Panc1 (cell line): Measurements from ENCODE around the gene CORO2B.

ENCODE experiments used
- CTCF ChIP-seq: fragments of 450-650 bp; IDR thresholded peaks from 2 replicates; pipeline ENCODE4 v1.5.1; 2017; ENCODE audit warnings: mild to moderate bottlenecking
- POLR2AphosphoS5 ChIP-seq: IDR thresholded peaks from 2 replicates; pipeline ENCODE4 v1.6.1; 2012; ENCODE audit warnings: mild to moderate bottlenecking, low read depth, low read length, moderate library complexity
- REST ChIP-seq, 2 experiments: IDR thresholded peaks; 2 replicates each; pipeline ENCODE4 v1.6.1; 2011 to 2012; ENCODE audit warnings: low read depth in 2 of 2, control low read depth in 1 of 2, low read length in 1 of 2, mild to moderate bottlenecking in 1 of 2, moderate library complexity in 1 of 2; ENCODE audit not compliant: insufficient read depth in 1 of 2
- TCF7L2 ChIP-seq: IDR thresholded peaks from 2 replicates; pipeline ENCODE4 v1.6.1; 2011; ENCODE audit warnings: mild to moderate bottlenecking, low read depth, low read length, inconsistent platforms

- TF ChIP-seq CTCF: no peak
- no peak for TF ChIP-seq REST (IDR thresholded peaks at IDR 0.05; ENCODE audit: insufficient read depth in 1 of 2, low read depth in 2 of 2, low read length in 1 of 2)
- no peak for TF ChIP-seq POLR2AphosphoS5
- TF ChIP-seq TCF7L2: no peak
Observed at GRCh38 chr15:68763063-68763462, 184.3 kb downstream of the CORO2B start.
